H1 (cell line): ENCODE results near the gene LRPAP1.

Source experiments
- EP300 ChIP-seq, 2 experiments: IDR thresholded peaks; 1 replicate in 1 of 2; 2 replicates in 1 of 2; pipeline ENCODE4 v1.6.1; 2011 to 2012; ENCODE audit warnings: low read depth in 2 of 2, low read length in 2 of 2, mild to moderate bottlenecking in 2 of 2, borderline replicate concordance in 1 of 2, inconsistent platforms in 1 of 2, moderate library complexity in 1 of 2
- GTF2F1 ChIP-seq: IDR thresholded peaks from 2 replicates; pipeline ENCODE4 v1.6.1; 2012; ENCODE audit warnings: low read depth, low read length, improper control_type of control experiment, borderline replicate concordance
- JUND ChIP-seq: IDR thresholded peaks from 2 replicates; pipeline ENCODE4 v1.6.1; 2011; ENCODE audit warnings: mild to moderate bottlenecking, improper control_type of control experiment, low read length
- NRF1 ChIP-seq: IDR thresholded peaks from 2 replicates; pipeline ENCODE4 v1.6.1; 2011; ENCODE audit warnings: mild to moderate bottlenecking, low read depth, low read length, improper control_type of control experiment
- POLR2AphosphoS5 ChIP-seq: IDR thresholded peaks from 2 replicates; pipeline ENCODE4 v1.6.1; 2011; ENCODE audit warnings: low read depth, low read length
- RXRA ChIP-seq: IDR thresholded peaks from 2 replicates; pipeline ENCODE4 v1.6.1; 2011; ENCODE audit warnings: low read depth, mild to moderate bottlenecking, low read length, moderate library complexity; ENCODE audit not compliant: insufficient read depth
- SIX5 ChIP-seq: IDR thresholded peaks from 2 replicates; pipeline ENCODE4 v1.6.1; 2011; ENCODE audit warnings: mild to moderate bottlenecking, low read depth, low read length
- SP1 ChIP-seq: IDR thresholded peaks from 2 replicates; pipeline ENCODE4 v1.6.1; 2011; ENCODE audit warnings: low read depth, low read length
- SP2 ChIP-seq: IDR thresholded peaks from 2 replicates; pipeline ENCODE4 v1.6.1; 2012; ENCODE audit warnings: mild to moderate bottlenecking, low read length, inconsistent platforms
- TAF1 ChIP-seq: IDR thresholded peaks from 2 replicates; pipeline ENCODE4 v1.6.1; 2011; ENCODE audit warnings: mild to moderate bottlenecking, low read depth, low read length
- TBP ChIP-seq: IDR thresholded peaks from 2 replicates; pipeline ENCODE4 v1.6.1; 2011; ENCODE audit warnings: low read depth, low read length, improper control_type of control experiment
- TCF12 ChIP-seq: IDR thresholded peaks from 2 replicates; pipeline ENCODE4 v1.6.1; 2011; ENCODE audit warnings: low read depth, mild to moderate bottlenecking, low read length
- YY1 ChIP-seq: IDR thresholded peaks from 2 replicates; pipeline ENCODE4 v1.6.1; 2011; ENCODE audit warnings: low read depth, mild to moderate bottlenecking, low read length
- TF ChIP-seq, protein P1 (sequence below), 3 experiments: IDR thresholded peaks; 1 replicate in 2 of 3; 2 replicates in 1 of 3; pipeline versions ENCODE4 v1.5.1 to v1.6.1; 2011; ENCODE audit warnings: low read length in 3 of 3, mild to moderate bottlenecking in 3 of 3, inconsistent platforms in 2 of 3, low read depth in 1 of 3, moderate library complexity in 1 of 3; ENCODE audit not compliant: insufficient read depth in 1 of 3; ENCODE audit errors: control extremely low read depth in 1 of 3

DNA sequence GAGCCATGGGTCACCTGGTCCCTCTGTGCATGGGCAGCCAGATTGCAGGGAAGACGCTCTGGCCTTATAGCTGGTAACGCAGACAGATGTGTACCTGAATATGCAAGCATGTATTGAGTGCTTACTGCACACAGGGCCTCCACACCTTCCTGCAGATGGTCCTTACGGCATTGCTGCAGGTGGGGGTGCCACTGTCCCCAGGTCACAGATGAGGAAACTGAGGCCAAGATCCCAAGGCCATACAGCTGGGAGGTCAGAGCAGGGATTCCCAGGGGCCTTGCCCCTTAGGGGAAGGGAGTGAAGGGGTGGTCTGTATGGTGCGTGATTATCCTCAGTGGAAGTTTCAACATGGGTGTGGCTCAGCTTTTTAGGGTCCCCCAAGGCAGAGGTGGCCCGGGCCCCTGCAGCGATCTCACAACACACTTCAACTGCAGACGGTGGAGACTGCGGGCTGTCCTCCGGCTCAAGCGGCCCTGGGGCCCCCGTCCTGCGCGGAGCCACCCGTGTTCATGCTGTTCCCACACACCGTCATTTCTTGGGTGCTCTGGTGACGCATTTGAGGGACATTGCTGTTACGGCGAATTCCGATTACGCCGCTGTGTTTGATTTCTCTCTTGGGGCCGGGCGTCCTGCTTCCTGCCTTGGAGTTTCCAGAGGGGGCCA lies 61.0 kb downstream of the LRPAP1 start:
- TF ChIP-seq, protein P1, sequence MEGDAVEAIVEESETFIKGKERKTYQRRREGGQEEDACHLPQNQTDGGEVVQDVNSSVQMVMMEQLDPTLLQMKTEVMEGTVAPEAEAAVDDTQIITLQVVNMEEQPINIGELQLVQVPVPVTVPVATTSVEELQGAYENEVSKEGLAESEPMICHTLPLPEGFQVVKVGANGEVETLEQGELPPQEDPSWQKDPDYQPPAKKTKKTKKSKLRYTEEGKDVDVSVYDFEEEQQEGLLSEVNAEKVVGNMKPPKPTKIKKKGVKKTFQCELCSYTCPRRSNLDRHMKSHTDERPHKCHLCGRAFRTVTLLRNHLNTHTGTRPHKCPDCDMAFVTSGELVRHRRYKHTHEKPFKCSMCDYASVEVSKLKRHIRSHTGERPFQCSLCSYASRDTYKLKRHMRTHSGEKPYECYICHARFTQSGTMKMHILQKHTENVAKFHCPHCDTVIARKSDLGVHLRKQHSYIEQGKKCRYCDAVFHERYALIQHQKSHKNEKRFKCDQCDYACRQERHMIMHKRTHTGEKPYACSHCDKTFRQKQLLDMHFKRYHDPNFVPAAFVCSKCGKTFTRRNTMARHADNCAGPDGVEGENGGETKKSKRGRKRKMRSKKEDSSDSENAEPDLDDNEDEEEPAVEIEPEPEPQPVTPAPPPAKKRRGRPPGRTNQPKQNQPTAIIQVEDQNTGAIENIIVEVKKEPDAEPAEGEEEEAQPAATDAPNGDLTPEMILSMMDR (IDR thresholded peaks at IDR 0.05; ENCODE audit: control extremely low read depth in 1 of 3, insufficient read depth in 1 of 3, low read depth in 1 of 3, low read length in 3 of 3), result no peak
- TF ChIP-seq TAF1, result no peak
- no peak for TF ChIP-seq YY1
- TF ChIP-seq SP2, result no peak
- no peak for TF ChIP-seq EP300 (IDR thresholded peaks at IDR 0.05; ENCODE audit: borderline replicate concordance in 1 of 2, low read depth in 2 of 2, low read length in 2 of 2)
- no peak for TF ChIP-seq POLR2AphosphoS5
- no peak for TF ChIP-seq RXRA
- TF ChIP-seq JUND, result no peak
- no peak for TF ChIP-seq TCF12
- no peak for TF ChIP-seq NRF1
- TF ChIP-seq GTF2F1, result no peak
- TF ChIP-seq SIX5, result no peak
- TF ChIP-seq TBP, result no peak
- TF ChIP-seq SP1, result no peak
